ENCODE results near the gene TPRG1.

The TPRG1 gene

DNA sequence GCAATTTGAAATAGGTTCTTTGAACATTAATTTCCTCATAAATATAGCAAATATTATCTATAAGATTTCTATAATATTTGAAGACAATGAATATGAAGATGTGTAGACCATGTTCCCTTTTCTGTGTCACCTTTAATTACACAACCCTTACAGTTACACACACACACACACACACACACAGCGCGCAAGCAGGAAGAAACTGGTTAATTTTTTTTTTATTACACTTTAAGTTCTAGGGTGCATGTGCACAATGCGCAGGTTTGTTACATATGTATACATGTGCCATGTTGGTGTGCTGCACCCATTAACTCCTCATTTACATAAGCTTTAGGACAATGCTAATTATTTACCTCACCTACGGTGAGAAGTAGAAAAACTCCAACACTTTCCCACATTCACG is 122.9 kb downstream of the TPRG1 start:
- no peak for DNase-seq (ENCODE audit: low read depth)
- TF ChIP-seq, protein P1, sequence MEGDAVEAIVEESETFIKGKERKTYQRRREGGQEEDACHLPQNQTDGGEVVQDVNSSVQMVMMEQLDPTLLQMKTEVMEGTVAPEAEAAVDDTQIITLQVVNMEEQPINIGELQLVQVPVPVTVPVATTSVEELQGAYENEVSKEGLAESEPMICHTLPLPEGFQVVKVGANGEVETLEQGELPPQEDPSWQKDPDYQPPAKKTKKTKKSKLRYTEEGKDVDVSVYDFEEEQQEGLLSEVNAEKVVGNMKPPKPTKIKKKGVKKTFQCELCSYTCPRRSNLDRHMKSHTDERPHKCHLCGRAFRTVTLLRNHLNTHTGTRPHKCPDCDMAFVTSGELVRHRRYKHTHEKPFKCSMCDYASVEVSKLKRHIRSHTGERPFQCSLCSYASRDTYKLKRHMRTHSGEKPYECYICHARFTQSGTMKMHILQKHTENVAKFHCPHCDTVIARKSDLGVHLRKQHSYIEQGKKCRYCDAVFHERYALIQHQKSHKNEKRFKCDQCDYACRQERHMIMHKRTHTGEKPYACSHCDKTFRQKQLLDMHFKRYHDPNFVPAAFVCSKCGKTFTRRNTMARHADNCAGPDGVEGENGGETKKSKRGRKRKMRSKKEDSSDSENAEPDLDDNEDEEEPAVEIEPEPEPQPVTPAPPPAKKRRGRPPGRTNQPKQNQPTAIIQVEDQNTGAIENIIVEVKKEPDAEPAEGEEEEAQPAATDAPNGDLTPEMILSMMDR (IDR thresholded peaks at IDR 0.05; ENCODE audit: low read length, missing control alignments), result no peak
- H3K4me3 ChIP-seq (replicated peaks; ENCODE audit: low read depth, low read length), result no peak overlapping the region

- no peak for DNase-seq (ENCODE audit: low read depth)
- H3K4me3 ChIP-seq (replicated peaks; ENCODE audit: low read depth, low read length), result no peak overlapping the region
- TF ChIP-seq, protein P1 (IDR thresholded peaks at IDR 0.05; ENCODE audit: low read length, missing control alignments), result no peak
Measured at GRCh38 chr3:189295089-189295488, 123.3 kb downstream of the TPRG1 start.

- H3K4me3 ChIP-seq (replicated peaks; ENCODE audit: low read depth, low read length), result no peak overlapping the region
- no peak for DNase-seq (ENCODE audit: low read depth)
- TF ChIP-seq, protein P1 (IDR thresholded peaks at IDR 0.05; ENCODE audit: low read length, missing control alignments), result no peak
Measured at GRCh38 chr3:189297932-189298331, 126.2 kb downstream of the TPRG1 start.

GRCh38 chr3:189298469-189299375 is 127.0 kb downstream of the TPRG1 start:
- no peak overlapping the region for H3K4me3 ChIP-seq (replicated peaks; ENCODE audit: low read depth, low read length)
- TF ChIP-seq, protein P1 (IDR thresholded peaks at IDR 0.05; ENCODE audit: low read length, missing control alignments), result no peak
- DNase-seq (ENCODE audit: low read depth), result no peak

- TF ChIP-seq, protein P1 (IDR thresholded peaks at IDR 0.05; ENCODE audit: low read length, missing control alignments), result no peak
- H3K4me3 ChIP-seq (replicated peaks; ENCODE audit: low read depth, low read length), result no peak overlapping the region
- DNase-seq (ENCODE audit: low read depth), result no peak
Measured at GRCh38 chr3:189300345-189300744, 128.6 kb downstream of the TPRG1 start.

- H3K4me3 ChIP-seq (replicated peaks; ENCODE audit: low read depth, low read length), result no peak overlapping the region
- DNase-seq (ENCODE audit: low read depth), result no peak
- TF ChIP-seq, protein P1 (IDR thresholded peaks at IDR 0.05; ENCODE audit: low read length, missing control alignments), result no peak
Measured at GRCh38 chr3:189301479-189301878, 129.7 kb downstream of the TPRG1 start.

- no peak for DNase-seq (ENCODE audit: low read depth)
- H3K4me3 ChIP-seq (replicated peaks; ENCODE audit: low read depth, low read length), result no peak overlapping the region
- TF ChIP-seq, protein P1 (IDR thresholded peaks at IDR 0.05; ENCODE audit: low read length, missing control alignments), result no peak
Measured at GRCh38 chr3:189303584-189303983, 131.8 kb downstream of the TPRG1 start.
